Activated CD4-positive, CD25-positive, alpha-beta regulatory T cell treated with anti-CD3 and anti-CD28 coated beads, Interleukin-2, amount 50 U/mL, for 16 hours (primary cell): ENCODE measurements around the gene EPN3.

Experiments
- DNase-seq: peaks from one replicate; pipeline ENCODE4 v3.0.0-alpha.2; 2020; ENCODE audit warnings: low read depth, low spot score

EPN3 gene

DNA sequence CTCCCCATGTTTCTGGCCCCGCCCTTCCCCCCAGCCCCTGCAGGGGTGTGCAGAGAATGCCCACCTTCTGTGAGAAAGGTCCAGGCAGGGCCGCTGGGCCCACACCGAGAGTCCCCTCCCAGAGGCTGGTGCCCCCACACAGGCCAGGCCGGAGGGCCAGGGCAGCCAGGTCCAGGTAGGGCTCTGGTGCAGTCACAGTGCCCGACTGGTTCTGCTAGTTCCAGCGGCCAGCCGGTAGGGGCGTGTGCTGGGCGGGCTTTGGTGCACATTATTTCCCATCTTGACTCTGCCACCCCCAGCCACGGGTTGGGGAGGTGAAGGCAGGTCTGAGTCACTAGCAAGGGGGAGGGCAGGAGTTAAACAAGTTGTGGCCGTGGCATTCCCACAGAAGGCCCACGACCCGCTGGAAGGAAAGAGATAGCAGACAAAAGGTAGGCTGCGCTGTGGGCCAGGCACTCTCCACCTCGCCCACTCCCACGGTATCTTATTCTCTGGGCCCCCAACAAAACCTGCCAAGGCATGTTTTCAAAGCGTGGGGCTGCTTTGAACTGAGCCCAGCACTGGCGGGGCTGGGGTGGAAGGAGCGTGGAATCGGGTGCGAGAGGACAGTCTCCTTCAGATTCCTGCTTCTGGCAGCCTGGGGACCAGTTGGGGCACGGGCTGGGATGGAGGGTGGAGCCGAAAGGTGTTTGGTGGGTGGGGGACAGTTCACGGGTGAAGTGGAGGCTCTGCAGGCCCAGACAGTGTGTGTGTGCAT lies 1.9 kb downstream of the EPN3 start:
- DNase-seq, result no peak

DNA sequence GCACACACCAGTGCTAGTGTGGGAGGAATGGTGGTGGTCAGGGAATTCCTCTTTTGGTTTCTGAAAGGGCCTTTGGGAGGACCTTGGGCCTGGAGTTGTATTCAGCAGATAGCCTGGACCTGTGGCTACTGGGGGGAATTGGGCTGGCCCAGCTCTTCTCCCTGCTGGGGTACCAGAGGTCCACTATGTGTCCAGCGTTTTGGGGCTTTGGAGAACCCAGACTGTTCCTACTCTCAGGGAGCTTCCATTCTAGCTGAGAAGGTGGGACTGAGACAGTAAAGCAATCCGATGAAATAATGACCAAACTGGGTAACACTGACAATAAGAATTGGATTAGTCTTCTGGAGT lies 2.4 kb downstream of the EPN3 start:
- no peak for DNase-seq

DNA sequence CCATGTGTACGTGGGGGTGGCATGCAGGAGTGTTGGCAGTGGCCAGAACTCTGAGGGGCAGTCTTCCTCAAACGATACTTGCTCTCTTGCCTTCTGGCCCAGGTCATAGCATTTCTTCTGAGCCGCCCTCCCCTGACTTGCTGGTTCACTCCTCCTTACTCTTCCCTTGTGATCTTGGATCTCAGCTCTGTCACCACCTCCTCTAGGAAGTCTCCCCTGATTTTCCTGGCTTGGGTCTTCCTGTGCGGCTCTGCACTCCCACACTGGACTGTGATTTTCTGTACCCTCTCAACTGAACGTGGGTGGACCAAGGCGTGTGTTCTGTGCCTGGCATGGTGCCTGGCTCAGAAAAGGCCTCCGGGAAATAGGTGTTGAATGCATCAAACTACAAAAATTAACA lies 2.9 kb downstream of the EPN3 start:
- DNase-seq, result no peak

DNA sequence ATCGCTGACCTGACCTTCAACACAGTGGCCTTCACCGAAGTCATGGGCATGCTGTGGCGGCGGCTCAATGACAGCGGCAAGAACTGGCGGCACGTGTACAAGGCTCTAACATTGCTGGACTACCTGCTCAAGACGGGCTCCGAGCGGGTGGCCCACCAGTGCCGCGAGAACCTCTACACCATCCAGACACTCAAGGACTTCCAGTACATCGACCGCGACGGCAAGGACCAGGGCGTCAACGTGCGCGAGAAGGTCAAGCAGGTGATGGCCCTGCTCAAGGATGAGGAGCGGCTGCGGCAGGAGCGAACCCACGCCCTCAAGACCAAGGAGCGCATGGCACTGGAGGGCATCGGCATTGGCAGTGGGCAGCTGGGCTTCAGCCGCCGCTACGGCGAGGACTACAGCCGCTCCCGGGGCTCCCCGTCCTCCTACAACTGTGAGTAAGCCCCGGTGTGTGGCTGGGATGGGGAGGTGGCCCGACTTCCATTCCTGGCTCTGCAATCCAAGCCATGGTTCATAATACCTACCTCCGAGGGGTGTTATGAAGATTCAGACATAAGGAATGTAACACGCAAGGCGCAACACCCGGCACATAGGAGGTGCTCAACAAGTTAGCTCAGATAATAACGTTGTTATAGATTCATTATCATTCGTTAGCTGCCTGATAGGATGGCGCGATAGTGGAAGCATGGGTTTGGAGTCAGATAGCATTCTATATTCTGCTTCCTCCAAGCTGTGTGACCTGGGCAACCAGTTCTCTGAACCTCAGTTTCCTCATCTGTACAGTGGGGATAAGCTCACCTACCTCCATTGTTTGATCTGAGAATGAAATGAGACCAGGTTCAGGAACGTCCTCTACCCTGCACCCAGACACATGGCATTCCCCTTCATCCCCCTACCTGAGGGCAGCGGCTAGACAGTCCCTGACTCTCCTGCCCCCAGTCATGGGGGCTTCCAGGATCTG lies 4.4 kb downstream of the EPN3 start:
- no peak for DNase-seq

DNA sequence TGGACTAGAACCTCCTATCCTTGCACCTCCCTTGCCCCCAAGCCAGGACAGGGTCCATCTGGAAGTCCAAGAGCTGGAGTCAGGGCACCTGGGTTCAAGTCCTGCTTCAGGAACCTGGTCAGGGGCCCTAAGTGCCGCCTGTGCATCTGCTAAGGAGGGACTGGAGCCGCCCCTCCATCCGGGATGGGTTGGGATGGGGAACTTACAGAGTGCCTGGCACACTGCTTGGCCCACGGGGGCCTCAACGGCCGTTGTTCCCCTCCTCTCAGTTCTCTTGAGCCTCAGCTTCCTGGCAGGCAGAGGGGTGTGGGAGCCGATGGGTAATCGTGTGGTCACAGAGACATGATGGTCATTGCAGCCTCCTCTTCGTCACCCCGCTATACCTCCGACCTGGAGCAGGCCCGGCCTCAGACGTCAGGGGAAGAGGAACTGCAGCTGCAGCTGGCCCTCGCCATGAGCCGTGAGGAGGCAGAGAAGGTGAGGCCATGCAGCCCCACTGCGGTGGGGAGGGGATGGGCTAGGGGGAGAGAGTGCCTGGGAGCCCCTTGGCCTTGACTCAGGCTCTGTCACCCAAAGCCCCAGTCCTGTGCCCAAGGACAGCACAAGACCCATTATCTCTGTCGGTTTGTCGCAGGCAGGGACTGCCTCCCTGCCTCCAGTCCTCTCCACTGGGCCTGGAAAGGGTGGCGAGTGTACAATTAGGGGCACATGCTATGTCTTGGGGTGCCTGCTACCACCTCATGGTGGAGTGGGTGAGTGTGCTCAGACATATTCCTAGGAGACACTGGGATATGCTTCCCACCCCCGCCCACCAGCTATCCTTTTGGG lies 5.4 kb downstream of the EPN3 start:
- no peak for DNase-seq

DNA sequence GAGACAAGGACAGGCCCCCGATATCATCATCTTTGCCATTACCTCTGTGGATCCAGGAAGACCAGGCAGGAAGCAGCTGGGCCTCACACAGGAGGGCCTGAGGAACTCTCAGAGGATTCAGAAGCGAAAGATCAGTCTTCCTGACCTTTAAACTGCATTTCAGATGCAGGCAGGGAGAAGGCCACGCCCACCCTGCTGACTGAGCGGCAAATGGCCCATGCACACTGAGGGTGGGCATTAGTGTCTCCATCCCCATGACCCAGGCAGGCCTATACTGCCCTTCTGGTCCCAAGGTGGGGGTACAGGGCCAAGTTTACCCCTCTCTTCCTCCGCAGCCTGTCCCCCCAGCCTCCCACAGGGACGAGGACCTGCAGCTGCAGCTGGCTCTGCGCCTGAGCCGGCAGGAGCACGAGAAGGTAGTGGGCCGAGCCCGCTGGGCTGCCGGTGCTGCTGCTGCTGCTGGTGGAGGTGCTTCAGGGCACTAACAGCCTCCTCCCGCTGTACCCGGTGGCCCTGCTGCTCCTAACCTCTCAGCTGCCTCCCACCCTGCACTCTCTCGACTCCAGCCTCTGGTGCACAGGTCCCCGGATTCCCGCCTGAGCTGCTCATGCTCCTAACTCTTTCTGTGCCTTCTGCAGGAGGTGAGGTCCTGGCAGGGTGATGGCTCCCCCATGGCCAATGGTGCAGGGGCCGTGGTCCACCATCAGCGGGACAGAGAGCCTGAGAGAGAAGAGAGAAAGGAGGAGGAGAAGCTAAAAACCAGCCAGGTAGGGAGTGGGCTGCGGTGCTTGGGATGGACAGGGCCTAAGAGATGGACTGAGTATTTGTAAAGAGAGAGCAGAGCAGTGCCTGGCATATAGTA lies 6.2 kb downstream of the EPN3 start:
- no peak for DNase-seq

DNA sequence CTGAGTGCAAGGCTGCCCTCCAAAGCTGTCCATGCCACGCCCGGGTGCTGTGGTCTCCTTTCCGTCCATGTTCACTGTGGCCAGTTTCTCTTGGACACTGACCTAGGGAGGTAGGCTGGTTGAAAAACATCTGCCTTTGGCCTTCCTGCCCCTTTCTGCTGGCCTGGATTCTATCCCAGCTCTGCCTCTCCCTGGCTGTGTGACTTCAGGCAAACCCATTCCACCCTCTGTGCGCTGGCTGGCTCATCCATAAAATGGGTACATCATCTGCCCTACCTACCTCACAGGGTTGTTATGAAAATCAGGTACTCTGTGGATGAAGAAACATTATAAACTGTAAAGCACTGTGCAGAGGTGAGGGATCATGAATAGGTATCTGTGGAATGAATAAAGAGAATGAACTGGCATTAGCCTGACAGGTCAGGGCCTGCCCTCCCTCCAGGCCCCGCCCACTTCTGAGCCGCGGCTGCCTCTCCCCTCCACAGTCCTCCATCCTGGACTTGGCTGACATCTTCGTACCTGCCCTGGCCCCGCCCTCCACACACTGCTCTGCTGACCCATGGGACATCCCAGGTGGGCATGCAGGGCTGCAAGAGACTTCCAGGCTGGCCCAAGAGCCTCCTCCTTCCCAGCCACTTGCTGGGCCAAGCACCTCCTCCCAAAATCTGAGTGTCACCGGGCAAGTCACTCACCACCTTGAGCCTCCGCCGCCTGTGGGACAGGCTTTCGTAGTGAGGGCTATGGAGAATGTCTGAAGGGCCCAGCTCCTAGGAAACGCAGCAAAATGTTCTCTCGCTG lies 7.4 kb downstream of the EPN3 start:
- DNase-seq, result no peak

DNA sequence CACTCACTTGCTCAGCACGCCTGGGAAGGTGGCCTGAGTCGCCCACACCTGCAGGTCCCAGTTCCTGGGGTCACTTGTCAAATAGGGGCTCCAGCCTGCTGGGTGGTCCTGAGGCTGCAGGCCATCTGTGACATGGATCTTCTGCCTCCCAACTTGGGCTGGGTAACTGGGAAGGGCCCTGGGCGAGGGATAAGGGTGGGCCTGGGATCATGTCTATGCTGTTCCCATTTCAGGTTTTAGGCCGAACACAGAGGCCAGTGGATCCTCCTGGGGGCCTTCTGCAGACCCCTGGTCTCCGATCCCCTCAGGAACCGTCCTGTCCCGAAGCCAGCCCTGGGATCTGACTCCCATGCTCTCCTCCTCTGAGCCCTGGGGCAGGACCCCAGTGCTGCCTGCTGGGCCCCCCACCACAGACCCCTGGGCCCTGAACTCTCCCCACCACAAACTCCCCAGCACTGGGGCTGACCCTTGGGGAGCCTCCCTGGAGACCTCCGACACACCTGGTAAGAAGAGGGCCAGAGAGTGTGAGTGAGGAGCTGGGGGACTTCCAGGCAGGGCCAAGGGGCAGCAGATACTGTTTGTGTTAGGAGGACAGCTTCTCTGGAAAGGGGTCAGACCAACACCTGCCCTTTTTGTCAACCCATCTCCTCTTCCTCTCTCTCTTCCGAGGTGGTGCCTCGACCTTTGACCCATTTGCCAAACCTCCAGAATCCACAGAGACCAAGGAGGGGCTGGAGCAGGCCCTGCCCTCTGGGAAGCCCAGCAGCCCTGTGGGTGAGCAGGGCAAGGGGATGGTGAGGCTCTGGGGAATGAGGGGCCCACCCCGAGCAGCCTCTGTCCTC lies 8.2 kb downstream of the EPN3 start:
- DNase-seq, result no peak

DNA sequence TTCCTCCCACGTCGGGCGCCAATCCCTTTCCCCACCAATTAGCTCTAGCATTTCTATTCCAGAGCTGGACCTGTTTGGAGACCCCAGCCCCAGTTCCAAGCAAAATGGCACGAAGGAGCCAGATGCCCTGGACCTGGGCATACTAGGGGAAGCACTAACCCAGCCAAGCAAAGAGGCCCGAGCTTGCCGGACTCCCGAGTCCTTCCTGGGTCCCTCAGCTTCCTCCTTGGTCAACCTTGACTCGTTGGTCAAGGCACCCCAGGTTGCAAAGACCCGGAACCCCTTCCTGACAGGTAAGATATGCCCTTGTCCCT lies 8.8 kb downstream of the EPN3 start:
- DNase-seq, result no peak

DNA sequence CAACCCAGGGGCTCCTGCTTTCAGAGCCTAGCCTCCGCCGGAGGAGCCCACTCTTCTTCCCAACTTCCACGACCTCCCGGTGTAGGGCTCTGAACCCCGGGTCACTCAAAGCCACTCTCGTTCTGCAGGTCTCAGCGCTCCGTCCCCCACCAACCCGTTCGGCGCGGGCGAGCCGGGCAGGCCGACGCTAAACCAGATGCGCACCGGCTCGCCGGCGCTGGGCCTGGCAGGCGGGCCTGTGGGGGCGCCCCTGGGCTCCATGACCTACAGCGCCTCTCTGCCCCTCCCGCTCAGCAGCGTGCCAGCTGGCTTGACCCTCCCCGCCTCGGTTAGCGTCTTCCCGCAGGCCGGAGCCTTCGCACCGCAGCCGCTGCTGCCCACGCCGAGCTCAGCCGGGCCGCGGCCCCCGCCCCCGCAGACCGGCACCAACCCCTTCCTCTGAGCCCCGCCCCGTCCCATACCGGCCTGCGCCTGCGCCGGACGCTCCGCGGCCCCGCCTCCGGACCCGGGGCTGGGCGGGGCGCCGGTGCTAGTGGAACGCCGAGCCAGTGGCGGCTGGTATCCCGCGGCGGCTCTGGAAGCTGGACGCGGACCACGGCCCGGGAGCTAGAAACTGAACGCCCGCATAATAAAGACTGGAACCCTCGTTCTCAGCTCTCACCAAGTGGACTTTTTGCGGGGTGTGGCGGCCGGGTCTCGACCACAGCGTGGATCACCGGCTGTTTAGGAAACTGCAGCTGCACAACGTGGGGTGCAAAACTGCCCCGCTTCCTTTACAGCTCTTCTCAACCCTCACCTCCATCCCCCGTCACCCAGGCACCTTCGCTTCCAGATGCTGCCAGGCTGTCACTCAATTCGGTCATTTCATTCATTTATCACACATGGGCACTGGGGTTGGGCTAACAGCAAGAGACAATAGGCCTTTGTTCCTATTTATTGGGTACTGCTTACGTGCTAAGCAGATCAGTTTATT lies 9.5 kb downstream of the EPN3 start:
- peak; percentile 67 for DNase-seq

DNA sequence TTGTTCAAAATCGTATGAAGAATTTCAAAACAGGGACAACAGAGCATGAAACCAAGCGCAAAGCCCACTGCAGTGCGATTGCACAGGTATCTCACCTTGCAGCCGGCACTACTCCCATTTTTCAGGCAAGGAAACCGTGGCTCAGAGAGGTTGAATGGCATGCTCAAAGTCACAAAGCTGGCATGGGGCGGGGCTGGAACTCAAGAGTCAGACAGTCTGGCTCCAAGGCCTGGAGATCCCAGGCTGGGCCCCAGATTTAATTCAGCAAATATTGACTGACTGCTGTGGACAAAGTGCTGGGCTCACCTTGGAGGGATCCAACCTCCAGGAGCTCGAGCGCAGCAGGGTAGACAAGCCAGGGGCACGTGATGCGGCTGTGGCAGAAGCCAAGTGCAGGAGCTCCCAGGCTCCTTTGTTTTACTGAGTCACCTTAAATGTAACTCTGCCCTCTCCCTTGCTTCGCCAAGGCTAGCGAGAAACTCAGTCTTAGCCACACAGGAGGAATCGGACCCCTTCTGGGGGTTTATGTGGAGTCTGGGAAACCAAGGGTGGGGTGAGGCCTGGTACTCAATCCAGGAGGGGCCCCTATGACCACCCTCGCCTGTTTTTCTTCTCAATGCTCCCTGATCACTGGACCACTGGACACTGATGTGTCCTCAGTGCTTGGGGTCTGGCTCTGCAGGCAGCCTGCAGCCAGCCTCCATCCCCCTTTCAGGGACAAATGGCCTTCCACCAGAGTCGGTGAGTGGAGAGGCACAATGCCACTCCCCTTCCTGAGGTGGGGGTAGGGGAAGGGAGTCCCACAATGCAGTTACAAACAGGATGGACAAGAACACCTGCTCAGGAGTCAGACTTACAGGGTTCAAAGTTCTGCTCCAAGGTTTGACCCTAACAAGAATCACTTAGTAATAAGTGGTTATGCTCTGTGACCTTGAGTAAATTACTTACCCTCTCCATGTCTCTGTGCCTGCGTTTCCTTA lies 10.6 kb downstream of the EPN3 start:
- no peak for DNase-seq

DNA sequence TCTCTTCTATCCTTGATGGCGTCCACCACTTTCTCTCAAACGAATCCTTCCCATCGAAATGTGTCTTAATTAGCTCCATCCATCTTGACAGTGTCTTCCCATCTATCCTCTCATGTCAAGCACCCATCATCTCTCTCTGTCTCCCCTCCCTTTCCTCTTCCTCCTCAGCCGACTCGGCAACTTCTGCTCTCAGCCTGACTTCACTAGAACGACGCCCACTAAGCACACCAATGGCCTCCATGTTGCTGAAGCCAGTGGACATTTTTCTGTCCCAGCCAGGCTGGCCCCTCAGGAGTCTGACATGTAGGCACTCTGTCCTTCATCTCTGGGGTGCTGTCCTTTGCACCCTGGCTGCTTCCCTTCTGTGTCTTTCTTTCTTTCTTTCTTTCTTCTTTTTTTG lies 12.0 kb downstream of the EPN3 start:
- DNase-seq, result no peak

DNA sequence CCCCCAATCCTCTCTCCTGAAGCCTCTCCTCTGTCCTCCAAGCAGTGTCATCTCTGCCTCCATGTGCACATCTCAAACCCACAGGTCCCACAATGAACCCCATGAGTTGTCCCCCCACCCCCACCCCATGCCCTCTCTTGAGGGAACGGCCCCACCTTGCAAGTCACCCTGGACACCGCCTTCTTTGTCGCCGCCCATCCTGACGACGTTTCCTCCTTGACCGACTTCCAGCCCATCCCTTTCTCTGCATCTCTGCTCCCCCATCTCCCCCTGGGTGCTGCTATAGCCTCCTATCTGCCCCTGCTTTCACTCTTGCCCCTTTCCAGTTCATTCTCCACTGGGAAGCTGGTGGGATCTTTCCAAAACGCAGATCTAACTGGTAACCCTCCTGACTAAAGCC lies 12.8 kb downstream of the EPN3 start:
- DNase-seq, result no peak

DNA sequence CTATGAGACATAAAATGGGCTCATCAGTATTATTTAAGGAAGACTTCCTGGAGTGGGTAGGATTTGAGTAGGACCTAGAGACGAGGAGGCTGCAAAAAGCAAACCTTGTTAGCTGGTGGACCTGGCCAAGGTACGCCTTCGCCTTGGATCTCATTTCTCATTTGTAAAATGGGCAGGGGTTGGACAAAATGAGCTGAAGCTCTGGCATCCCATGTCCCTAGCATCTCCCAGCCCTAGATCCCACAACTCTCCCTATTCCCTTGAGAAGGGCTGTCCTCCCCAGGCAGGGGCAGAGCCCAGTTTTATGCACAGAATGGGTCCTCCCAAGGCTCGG lies 14.1 kb downstream of the EPN3 start:
- DNase-seq, result no peak

DNA sequence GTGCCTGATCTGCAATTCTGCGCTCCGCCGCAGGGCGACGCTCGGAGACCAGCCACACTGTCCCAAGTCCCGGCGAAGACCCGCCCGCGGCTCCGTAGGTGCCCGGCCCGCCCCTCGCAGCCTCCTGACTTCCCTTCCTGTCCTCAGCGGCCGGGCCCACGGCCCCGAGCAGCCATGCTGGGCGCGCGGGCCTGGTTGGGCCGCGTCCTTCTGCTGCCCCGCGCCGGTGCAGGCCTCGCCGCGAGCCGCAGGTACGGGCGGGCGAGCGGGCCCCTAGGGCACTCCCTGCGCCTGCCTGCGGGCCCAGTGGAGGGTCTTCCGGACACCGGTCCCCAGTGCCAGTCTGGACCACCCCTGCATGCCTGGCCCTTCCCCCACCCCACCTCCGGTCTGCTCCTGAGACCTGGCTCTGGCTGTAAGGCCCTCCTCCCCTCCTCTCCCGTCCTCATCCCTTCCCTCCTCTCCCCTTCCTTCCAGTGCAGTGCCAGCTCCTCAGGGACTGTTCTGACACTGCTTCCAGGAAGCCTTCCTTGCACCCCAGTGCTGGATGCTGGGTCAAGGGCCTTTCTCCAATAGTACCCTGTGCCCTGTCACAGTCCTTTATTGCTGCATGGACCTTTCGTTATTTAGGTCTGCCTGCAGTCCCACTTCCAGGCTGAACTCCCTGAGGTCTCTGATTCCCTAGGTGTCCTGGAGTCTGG lies 14.7 kb downstream of the EPN3 start, which contains the start of gene SPATA20:
Gene SPATA20, plus strand, starts transcription at position 140 of the 701 bp plus-strand sequence. Its CDS starts 35 bp downstream, at position 175.
- DNase-seq, result peak; percentile 69

DNA sequence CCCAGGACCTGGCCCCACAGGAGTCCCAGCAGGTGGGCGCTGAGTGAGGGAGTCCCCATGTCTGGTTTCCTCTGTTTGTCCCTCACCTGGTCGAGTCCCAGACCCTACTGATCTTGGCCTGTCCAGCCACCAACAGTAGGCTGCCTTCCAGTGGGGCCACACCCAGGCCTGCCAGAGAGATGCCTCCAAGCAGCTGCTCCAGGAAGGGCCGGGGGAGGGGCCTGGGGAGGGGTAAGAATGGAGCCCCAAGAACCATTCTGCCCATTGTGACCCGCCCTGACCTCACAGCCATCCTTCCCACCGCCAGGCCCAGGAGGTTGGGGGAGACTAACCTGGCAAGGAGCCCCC lies 15.2 kb downstream of the EPN3 start:
- no peak for DNase-seq

DNA sequence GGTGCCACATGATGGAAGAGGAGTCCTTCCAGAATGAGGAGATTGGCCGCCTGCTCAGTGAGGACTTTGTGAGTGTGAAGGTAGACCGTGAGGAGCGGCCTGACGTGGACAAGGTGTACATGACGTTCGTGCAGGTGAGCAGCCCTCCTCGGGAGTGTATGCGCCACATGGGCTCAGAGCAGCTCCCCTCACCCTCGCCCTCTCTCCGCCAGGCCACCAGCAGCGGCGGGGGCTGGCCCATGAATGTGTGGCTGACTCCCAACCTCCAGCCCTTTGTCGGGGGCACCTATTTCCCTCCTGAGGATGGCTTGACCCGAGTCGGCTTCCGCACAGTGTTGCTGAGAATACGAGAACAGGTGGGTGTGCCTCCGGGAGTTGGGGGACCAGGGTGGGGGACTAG lies 16.3 kb downstream of the EPN3 start:
- no peak for DNase-seq
